Common myeloid progenitor, CD34-positive (primary cell): ENCODE results near the gene SNRNP27.
"Not testable (repeated sequence)": the region's sequence is repeated elsewhere in the genome, so short reads cannot be mapped to it uniquely, and the experiment has no call there.

Experiments used
- CTCF ChIA-PET: fragments of 350-600 bp; sonication (Branson Sonifier 250); formaldehyde crosslinking; loops from one replicate; lab custom pipeline; 2021; ENCODE audit warnings: antibody characterized with exemption; lab: Charles Lee
- POLR2A ChIA-PET: fragments of 350-600 bp; sonication (Branson Sonifier 250); formaldehyde crosslinking; loops from one replicate; lab custom pipeline; 2021; ENCODE audit warnings: antibody characterized with exemption; lab: Charles Lee
- DNase-seq, 3 donors: peaks; one replicate each; pipeline versions ENCODE4 v3.0.0 to v3.0.0-alpha.2; 2013
- H3K27ac ChIP-seq, 2 experiments: 1 replicate in 1 of 2; 2 replicates in 1 of 2; pipeline ENCODE4 v1.7.0; 2013; ENCODE audit warnings: inconsistent platforms in 2 of 2, low read length in 2 of 2, mild to moderate bottlenecking in 2 of 2, low read depth in 1 of 2, moderate library complexity in 1 of 2; ENCODE audit not compliant: severe bottlenecking in 2 of 2, insufficient read depth in 1 of 2, poor library complexity in 1 of 2
- H3K27me3 ChIP-seq, 5 experiments: replicated peaks in 2 of 5; 1 replicate in 3 of 5; 2 replicates in 2 of 5; pipeline versions ENCODE4 v1.6.1 to v1.7.0; 2013; ENCODE audit warnings: low read length in 4 of 5, mild to moderate bottlenecking in 2 of 5, moderate library complexity in 2 of 5, inconsistent platforms in 1 of 5; ENCODE audit not compliant: insufficient read depth in 5 of 5, control insufficient read depth in 4 of 5
- H3K36me3 ChIP-seq, 4 experiments: 1 replicate in 2 of 4; 2 replicates in 2 of 4; pipeline versions ENCODE4 v1.6.1 to v1.7.0; 2013; ENCODE audit warnings: low read length in 3 of 4, control low read depth in 1 of 4, mild to moderate bottlenecking in 1 of 4; ENCODE audit not compliant: control insufficient read depth in 4 of 4, insufficient read depth in 4 of 4
- H3K4me1 ChIP-seq, 4 experiments: 1 replicate in 3 of 4; 2 replicates in 1 of 4; pipeline versions ENCODE4 v1.6.1 to v1.7.1; 2013; ENCODE audit warnings: low read length in 3 of 4, mild to moderate bottlenecking in 3 of 4, control low read depth in 1 of 4, inconsistent platforms in 1 of 4, moderate library complexity in 1 of 4; ENCODE audit not compliant: control insufficient read depth in 4 of 4, insufficient read depth in 4 of 4; ENCODE audit errors: control extremely low read depth in 1 of 4
- H3K4me3 ChIP-seq, 7 experiments: 1 replicate in 4 of 7; 2 replicates in 3 of 7; pipeline versions ENCODE4 v1.5.1 to v1.7.0; 2013; ENCODE audit warnings: mild to moderate bottlenecking in 7 of 7, low read length in 6 of 7, moderate library complexity in 6 of 7, inconsistent platforms in 2 of 7, low read depth in 2 of 7, control low read depth in 1 of 7; ENCODE audit not compliant: insufficient read depth in 4 of 7, control insufficient read depth in 1 of 7; ENCODE audit errors: extremely low read depth in 1 of 7
- H3K9me3 ChIP-seq, 5 experiments: 1 replicate in 4 of 5; 2 replicates in 1 of 5; pipeline versions ENCODE4 v1.6.1 to v1.7.1; 2013; ENCODE audit warnings: low read length in 4 of 5, mild to moderate bottlenecking in 2 of 5, inconsistent platforms in 1 of 5, low read depth in 1 of 5, moderate library complexity in 1 of 5; ENCODE audit not compliant: control insufficient read depth in 4 of 5, insufficient read depth in 2 of 5; ENCODE audit errors: control extremely low read depth in 1 of 5
- WGBS: methylation state at CpG from one replicate; pipeline ENCODE4 v1.1.5; 2013; ENCODE audit not compliant: insufficient coverage; 5-methylcytosine and 5-hydroxymethylcytosine counted together

SNRNP27 gene

GRCh38 chr2:69948963-69949645, 55.3 kb downstream of the SNRNP27 start:
- Histone ChIP-seq H3K36me3 (no peaks in the 10 kb centered on the region), H3K9me3 (no peaks in the 10 kb centered on the region), H3K4me1 (peaks cover 21 to 51% (median 48%) of the 10 kb centered on the region in 4 experiments), H3K27ac (no peak overlapping the region), H3K4me3 (peak overlapping the region in 2 of 7 experiments; percentile 34 to 45), H3K27me3 (no peaks in the 10 kb centered on the region)
- WGBS = 91% methylated on average over 21 of the region's 21 CpGs
- ChIA-PET CTCF (no interaction called here), POLR2A (no interaction called here)
- DNase-seq = no peak

- CTCF ChIA-PET = no interaction called here
- no peaks in the 10 kb centered on the region for H3K9me3 ChIP-seq
- 97% methylated on average over 3 of the region's 5 CpGs for WGBS
- no peak overlapping the region for H3K4me3 ChIP-seq
- H3K36me3 ChIP-seq = no peaks in the 10 kb centered on the region
- H3K4me1 ChIP-seq = peaks cover 16 to 39% (median 37%) of the 10 kb centered on the region in 4 experiments
- no peak overlapping the region for H3K27ac ChIP-seq
- no peaks in the 10 kb centered on the region for H3K27me3 ChIP-seq
- no peak for DNase-seq
- POLR2A ChIA-PET = no interaction called here
Observed at GRCh38 chr2:69950241-69950640, 56.5 kb downstream of the SNRNP27 start.

GRCh38 chr2:69950671-69951070, 56.9 kb downstream of the SNRNP27 start:
- 93% methylated on average over 2 of the region's 3 CpGs for WGBS
- H3K9me3 ChIP-seq, H3K4me3 ChIP-seq, POLR2A ChIA-PET, H3K27ac ChIP-seq, H3K36me3 ChIP-seq, H3K27me3 ChIP-seq, DNase-seq, CTCF ChIA-PET: not testable (repeated sequence)
- H3K4me1 ChIP-seq = peaks cover 16 to 35% (median 32%) of the 10 kb centered on the region in 4 experiments

GRCh38 chr2:69952336-69953115, 58.8 kb downstream of the SNRNP27 start:
- peaks cover 2 to 18% (median 16%) of the 10 kb centered on the region in 4 experiments for H3K4me1 ChIP-seq
- no peak for DNase-seq
- 98% methylated on average over 6 of the region's 6 CpGs for WGBS

GRCh38 chr2:69954084-69954483, 60.3 kb downstream of the SNRNP27 start:
- Histone ChIP-seq H3K4me3 (no peak overlapping the region), H3K9me3 (no peaks in the 10 kb centered on the region), H3K4me1 (peaks cover 0 to 7% (median under 1%) of the 10 kb centered on the region in 4 experiments), H3K36me3 (no peaks in the 10 kb centered on the region), H3K27me3 (no peaks in the 10 kb centered on the region), H3K27ac (no peak overlapping the region)
- CTCF ChIA-PET = interaction anchor here (2.6 kb wide), 1 partner anchor 8 kb away, joined by 9 read pairs; no protein-coding TSS in a partner anchor
- POLR2A ChIA-PET = no interaction called here
- no peak for DNase-seq
- WGBS = 100% methylated on average over 1 of the region's 1 CpG

More at GRCh38 chr2:69952336-69953115, 58.8 kb downstream of the SNRNP27 start:
- Histone ChIP-seq H3K36me3 (no peaks in the 10 kb centered on the region), H3K27ac (no peak overlapping the region), H3K4me3 (no peak overlapping the region), H3K9me3 (no peaks in the 10 kb centered on the region), H3K27me3 (no peaks in the 10 kb centered on the region)
- ChIA-PET POLR2A (no interaction called here), CTCF (interaction anchor here (0.7 to 0.9 kb wide), 2 partner anchors 12 to 44 kb away, joined by 3 read pairs; no protein-coding TSS in a partner anchor)
